ENCODE measurements around the gene STARD10. TPM values are rescaled to one million over a fixed set of nuclear protein-coding genes. Genes with fewer than 3 reads are reported as not detected.
"Not testable (repeated sequence)": the region's sequence is repeated elsewhere in the genome, so short reads cannot be mapped to it uniquely, and the experiment has no call there.

The STARD10 gene
- total and polyA plus RNA-seq, 9 donors: 36.8 to 56.1 (median 45.8) TPM

DNA sequence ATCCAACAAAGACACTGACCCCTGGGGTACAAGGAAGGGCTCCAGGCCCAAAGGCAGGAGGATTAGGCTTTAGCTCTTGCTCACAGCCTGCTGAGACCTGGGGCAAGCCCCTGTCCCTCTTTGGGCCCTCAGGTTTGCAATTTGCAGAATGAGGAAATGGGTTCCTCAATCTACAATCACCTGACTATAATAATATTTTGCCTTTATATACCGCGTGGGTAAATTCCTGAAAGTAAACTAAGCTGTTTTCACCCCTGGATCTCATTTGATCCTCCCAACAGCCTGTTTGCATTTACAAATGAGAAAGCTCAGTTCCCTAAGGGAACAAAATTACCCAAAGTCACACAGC is 797 bp downstream of the STARD10 start:
- TF ChIP-seq POLR2A (IDR thresholded peaks at IDR 0.05) (no peak), EP300 (IDR thresholded peaks at IDR 0.05) (no peak)
- TF ChIP-seq, protein P1, sequence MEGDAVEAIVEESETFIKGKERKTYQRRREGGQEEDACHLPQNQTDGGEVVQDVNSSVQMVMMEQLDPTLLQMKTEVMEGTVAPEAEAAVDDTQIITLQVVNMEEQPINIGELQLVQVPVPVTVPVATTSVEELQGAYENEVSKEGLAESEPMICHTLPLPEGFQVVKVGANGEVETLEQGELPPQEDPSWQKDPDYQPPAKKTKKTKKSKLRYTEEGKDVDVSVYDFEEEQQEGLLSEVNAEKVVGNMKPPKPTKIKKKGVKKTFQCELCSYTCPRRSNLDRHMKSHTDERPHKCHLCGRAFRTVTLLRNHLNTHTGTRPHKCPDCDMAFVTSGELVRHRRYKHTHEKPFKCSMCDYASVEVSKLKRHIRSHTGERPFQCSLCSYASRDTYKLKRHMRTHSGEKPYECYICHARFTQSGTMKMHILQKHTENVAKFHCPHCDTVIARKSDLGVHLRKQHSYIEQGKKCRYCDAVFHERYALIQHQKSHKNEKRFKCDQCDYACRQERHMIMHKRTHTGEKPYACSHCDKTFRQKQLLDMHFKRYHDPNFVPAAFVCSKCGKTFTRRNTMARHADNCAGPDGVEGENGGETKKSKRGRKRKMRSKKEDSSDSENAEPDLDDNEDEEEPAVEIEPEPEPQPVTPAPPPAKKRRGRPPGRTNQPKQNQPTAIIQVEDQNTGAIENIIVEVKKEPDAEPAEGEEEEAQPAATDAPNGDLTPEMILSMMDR (IDR thresholded peaks at IDR 0.05): no peak
- Histone ChIP-seq H3K36me3 (no peaks in the 10 kb centered on the region), H3K4me3 (peak overlapping the region; percentile 69), H3K9me3 (no peaks in the 10 kb centered on the region), H3K27ac (peak overlapping the region; percentile 72 to 89), H3K27me3 (no peaks in the 10 kb centered on the region), H3K4me1 (ENCODE audit: insufficient read depth) (peaks cover 8% of the 10 kb centered on the region)
- intact Hi-C loops (cut with DNase I): loop anchor here in 3 of 4 donors (5.0 kb wide), 2 partner anchors 66 to 71 kb away; no protein-coding TSS in a partner anchor
- no peak for DNase-seq
- 23 to 45% (median 36%) methylated on average over 2 of the region's 2 CpGs for WGBS, 3 donors

DNA sequence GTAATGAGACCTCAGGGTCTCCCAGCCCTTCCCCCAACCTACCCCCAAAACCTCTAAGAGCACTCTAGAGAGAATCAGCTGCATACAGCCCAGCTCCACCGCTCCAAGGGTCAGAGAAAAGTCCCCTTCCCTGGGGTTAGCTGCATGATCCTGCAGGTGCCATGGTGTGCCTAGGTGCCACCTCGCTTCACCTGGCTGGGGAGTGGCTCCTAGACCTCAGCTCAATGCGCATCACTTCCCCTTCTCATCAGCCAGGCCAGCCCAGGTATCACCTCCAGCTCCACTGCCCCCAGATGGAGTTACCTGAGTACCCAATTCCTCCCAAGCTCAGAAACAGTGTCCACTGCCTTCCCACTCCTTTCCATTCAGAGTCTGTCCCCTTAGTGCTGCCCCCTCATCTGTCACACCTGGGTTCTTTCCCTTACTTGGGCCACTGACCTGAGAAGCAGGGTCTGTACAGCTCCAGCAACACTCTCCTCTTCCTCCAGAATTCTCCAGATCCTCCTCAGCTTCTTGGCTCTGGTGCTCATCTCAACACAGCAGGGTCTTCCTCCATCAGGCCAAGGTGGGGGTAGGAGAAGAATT is 1.3 kb downstream of the STARD10 start:
- intact Hi-C loops (cut with DNase I): loop anchor here in 3 of 4 donors (5.0 kb wide), 2 partner anchors 65 to 70 kb away; no protein-coding TSS in a partner anchor
- TF ChIP-seq POLR2A (IDR thresholded peaks at IDR 0.05): no peak
- TF ChIP-seq, protein P1 (IDR thresholded peaks at IDR 0.05): no peak
- no peaks in the 10 kb centered on the region for H3K9me3 ChIP-seq
- H3K27ac ChIP-seq: peak overlapping the region; percentile 72 to 89
- peak in 1 of 5 donors; percentile 36 for DNase-seq
- H3K27me3 ChIP-seq: no peaks in the 10 kb centered on the region
- WGBS, 3 donors: 93 to 100% (median 97%) methylated on average over 3 of the region's 3 CpGs
- H3K36me3 ChIP-seq: no peaks in the 10 kb centered on the region
- H3K4me1 ChIP-seq (ENCODE audit: insufficient read depth): peaks cover 8% of the 10 kb centered on the region
- H3K4me3 ChIP-seq: no peak overlapping the region

DNA sequence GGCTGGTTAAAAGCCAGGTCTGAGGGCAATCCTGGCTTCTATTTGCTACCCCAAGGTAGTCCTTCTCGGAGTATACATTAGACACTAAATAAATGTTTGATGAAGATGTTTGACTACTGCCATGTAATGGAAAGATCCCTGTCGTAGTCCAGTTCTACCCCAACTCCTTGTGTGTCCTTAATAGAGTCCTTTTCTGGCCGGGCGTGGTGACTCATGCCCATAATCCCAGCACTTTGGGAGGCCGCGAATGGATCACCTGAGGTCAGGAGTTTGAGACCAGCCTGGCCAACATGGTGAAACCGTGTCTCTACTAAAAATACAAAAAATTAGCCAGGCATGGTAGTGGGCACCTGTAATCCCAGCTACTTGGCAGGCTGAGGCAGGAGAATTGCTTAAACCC is 2.6 kb downstream of the STARD10 start:
- H3K27me3 ChIP-seq; DNase-seq; H3K4me1 ChIP-seq (ENCODE audit: insufficient read depth); H3K36me3 ChIP-seq; H3K9me3 ChIP-seq; H3K27ac ChIP-seq; H3K4me3 ChIP-seq: not testable (repeated sequence)
- intact Hi-C loops (cut with DNase I): loop anchor here in 3 of 4 donors (5.0 kb wide), 2 partner anchors 64 to 69 kb away; no protein-coding TSS in a partner anchor
- 92% methylated on average over 7 of the region's 7 CpGs for WGBS, 3 donors

DNA sequence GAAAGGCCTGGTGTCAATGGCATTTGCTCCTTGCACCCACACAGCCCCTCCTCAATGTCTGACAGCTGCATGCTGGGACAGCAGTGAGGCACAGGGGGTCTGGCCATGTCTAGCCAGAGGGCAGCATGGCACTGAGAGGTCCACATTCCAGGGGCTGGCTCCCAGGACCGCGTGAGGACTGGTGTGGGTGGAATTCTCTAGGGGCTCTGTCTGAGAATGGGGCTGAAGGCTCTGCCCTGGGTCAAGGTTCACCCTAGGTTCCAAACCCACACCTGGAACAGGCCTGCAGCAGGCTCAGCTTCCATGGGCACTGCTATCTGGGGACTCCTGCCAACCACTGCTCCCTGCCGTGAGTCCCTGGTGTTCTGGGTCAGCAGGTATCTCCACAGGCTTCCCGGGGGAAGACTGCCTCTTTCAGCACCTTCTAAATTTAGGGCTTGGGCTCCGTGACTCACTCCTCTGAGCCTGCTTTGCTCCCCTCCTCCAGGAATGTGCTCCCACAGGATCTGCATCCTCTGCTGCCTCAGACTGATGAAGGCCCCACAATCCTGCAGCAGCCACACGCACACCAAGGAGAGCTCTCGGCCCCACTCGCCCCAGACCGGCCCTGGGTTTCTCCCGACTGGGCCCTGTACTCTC is 4.2 kb downstream of the STARD10 start:
- H3K27ac ChIP-seq: peak overlapping the region in 1 of 2 donors; percentile 28

DNA sequence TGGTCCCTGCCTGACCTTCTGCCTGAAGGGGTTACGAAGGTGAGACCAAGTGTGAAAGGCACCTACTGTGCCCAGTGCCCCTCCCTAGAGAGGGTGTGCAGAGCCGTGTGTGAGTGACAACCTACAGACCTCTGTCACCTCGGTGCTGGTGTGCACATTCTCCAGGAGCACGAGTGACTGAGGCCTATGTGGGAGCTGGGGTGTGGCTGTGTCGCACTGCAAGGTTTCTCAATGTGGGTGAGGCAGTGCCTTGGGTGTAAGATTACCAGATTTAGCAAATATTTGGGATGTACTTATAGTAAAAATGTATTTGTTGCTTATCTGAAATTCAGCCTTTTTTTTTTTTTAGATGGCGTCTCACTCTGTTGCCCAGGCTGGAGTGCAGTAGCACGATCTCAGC is 5.6 kb downstream of the STARD10 start:
- Histone ChIP-seq H3K4me3 (no peak overlapping the region), H3K27ac (no peak overlapping the region), H3K9me3 (no peaks in the 10 kb centered on the region), H3K27me3 (no peaks in the 10 kb centered on the region), H3K4me1 (ENCODE audit: insufficient read depth) (peaks cover 8% of the 10 kb centered on the region), H3K36me3 (no peaks in the 10 kb centered on the region)
- TF ChIP-seq, protein P1 (IDR thresholded peaks at IDR 0.05): no peak
- TF ChIP-seq EP300 (IDR thresholded peaks at IDR 0.05): no peak
- TF ChIP-seq POLR2A (IDR thresholded peaks at IDR 0.05): no peak
- intact Hi-C loops (cut with DNase I): loop anchor here in 1 of 4 donors (10.0 kb wide), 1 partner anchor 193 kb away; no protein-coding TSS in a partner anchor
- DNase-seq: no peak
- WGBS, 3 donors: 88 to 92% (median 89%) methylated on average over 7 of the region's 7 CpGs

More for the DNA sequence above, 4.2 kb downstream of the STARD10 start:
- Histone ChIP-seq H3K36me3 (no peaks in the 10 kb centered on the region), H3K9me3 (no peaks in the 10 kb centered on the region), H3K4me1 (ENCODE audit: insufficient read depth) (peaks cover 8% of the 10 kb centered on the region), H3K27me3 (no peaks in the 10 kb centered on the region), H3K4me3 (no peak overlapping the region)
- peak in 1 of 5 donors; percentile 34 for DNase-seq
- 40 to 54% (median 52%) methylated on average over 10 of the region's 10 CpGs for whole genome bisulfite sequencing, 3 donors
- no peak for TF ChIP-seq POLR2A (IDR thresholded peaks at IDR 0.05)
- intact Hi-C loops (cut with DNase I): loop anchor here in 3 of 4 donors (5.0 to 10.0 kb wide), 3 partner anchors 62 to 195 kb away; no protein-coding TSS in a partner anchor
